Kidney (tissue), 14 donors: ENCODE measurements around the gene CEP72. TPM values are rescaled to one million over a fixed set of nuclear protein-coding genes. Genes with fewer than 3 reads are reported as not detected.

Source experiments
- DNase-seq, 5 donors: peaks; one replicate each; pipeline ENCODE4 v3.0.0-alpha.2; 2013 to 2020
- FAIRE-seq: peaks from 2 replicates; lab custom pipeline; 2012; peaks lifted over from hg19 to GRCh38; lab: Jason Lieb, UNC
- H3K27ac ChIP-seq, 2 donors: one replicate each; pipeline ENCODE4 v1.7.0; 2013; ENCODE audit warnings: low read depth in 2 of 2, low read length in 2 of 2, inconsistent platforms in 1 of 2
- H3K27me3 ChIP-seq: one replicate; pipeline ENCODE4 v1.7.1; 2013; ENCODE audit warnings: low read length, inconsistent platforms; ENCODE audit not compliant: control insufficient read depth, insufficient read depth
- H3K36me3 ChIP-seq, 3 donors: one replicate each; pipeline versions ENCODE4 v1.7.0 to v1.7.1; 2013; ENCODE audit warnings: low read length in 3 of 3, control low read depth in 1 of 3, inconsistent platforms in 1 of 3; ENCODE audit not compliant: insufficient read depth in 3 of 3, control insufficient read depth in 2 of 3
- H3K4me1 ChIP-seq, 3 donors: one replicate each; pipeline versions ENCODE4 v1.7.0 to v1.7.1; 2013; ENCODE audit warnings: low read length in 3 of 3, inconsistent platforms in 1 of 3, low read depth in 1 of 3; ENCODE audit not compliant: control insufficient read depth in 2 of 3, insufficient read depth in 2 of 3
- H3K4me3 ChIP-seq, 3 donors: one replicate each; pipeline versions ENCODE4 v1.7.0 to v1.8.1; 2013; ENCODE audit warnings: low read length in 3 of 3, control low read depth in 1 of 3, inconsistent platforms in 1 of 3
- H3K9ac ChIP-seq, 3 donors: one replicate each; pipeline versions ENCODE4 v1.7.0 to v1.7.1; 2013; ENCODE audit warnings: low read length in 3 of 3, control low read depth in 1 of 3, inconsistent platforms in 1 of 3
- H3K9me3 ChIP-seq, 3 donors: one replicate each; pipeline versions ENCODE4 v1.7.0 to v1.7.1; 2013; ENCODE audit warnings: low read length in 3 of 3, control low read depth in 1 of 3, inconsistent platforms in 1 of 3; ENCODE audit not compliant: control insufficient read depth in 2 of 3, insufficient read depth in 1 of 3
- CTCF ChIP-seq: IDR thresholded peaks from 3 replicates; pipeline ENCODE4 v1.5.1; 2012; ENCODE audit warnings: mild to moderate bottlenecking, moderate library complexity, borderline replicate concordance; ENCODE audit not compliant: insufficient read depth; ENCODE audit errors: extremely low read depth
- intact Hi-C: fragments of 100-400 bp; cut with DNase I; formaldehyde crosslinking; loops from one replicate; pipeline ENCODE4 v1.11.1; 2022
- polyA plus RNA-seq: library from polyadenylated mRNA; stranded (reverse); fragments of 350-450 nt; fragmentation: Illumina TruSeq; extraction: RNeasy Lipid Tissue Mini Kit (QIAGEN cat#74804); gene quantifications from one replicate; pipeline ENCODE4 v1.2.3, GENCODE V29; 2014; ENCODE audit warnings: low read depth, low replicate concordance; ENCODE audit not compliant: insufficient read depth
- total RNA-seq: library from RNA; stranded (reverse); fragmentation: NEBNext Ultra II Directional; extraction: Animal tissue kit (Norgen Biotek cat#: 25700); gene quantifications from one replicate; pipeline ENCODE4 v1.2.1, GENCODE V29; 2021
- donor health status: control.
- donor health status: control.
- donor health status: control.
- donor health status: control.
- donor health status: control.
- donor health status: DM: yes; HTN: yes; CAD: no.
- donor health status: Normal renal cell carcinoma (clear cell type).

Gene CEP72
- total and polyA plus RNA-seq, 2 donors from 2014 or later, result 1.1 to 7.8 TPM

GRCh38 chr5:600886-601541 lies 11.1 kb upstream of the CEP72 start:
- Histone ChIP-seq H3K9me3 (no peaks in the 10 kb centered on the region), H3K27me3 (no peaks in the 10 kb centered on the region), H3K4me3 (no peak overlapping the region), H3K36me3 (no peaks in the 10 kb centered on the region), H3K9ac (no peak overlapping the region), H3K27ac (no peak overlapping the region), H3K4me1 (no peaks in the 10 kb centered on the region)
- intact Hi-C loops, result no loop called here
- FAIRE-seq (no peak), DNase-seq (peak in 1 of 5 donors; percentile 35)
- TF ChIP-seq CTCF, result no peak

GRCh38 chr5:601771-602465 lies 10.2 kb upstream of the CEP72 start:
- Histone ChIP-seq H3K36me3 (no peaks in the 10 kb centered on the region), H3K9me3 (no peaks in the 10 kb centered on the region), H3K4me1 (no peaks in the 10 kb centered on the region), H3K27me3 (no peaks in the 10 kb centered on the region), H3K4me3 (no peak overlapping the region), H3K9ac (no peak overlapping the region), H3K27ac (no peak overlapping the region)
- no peak for FAIRE-seq
- intact Hi-C loops, result no loop called here
- DNase-seq, result peak in 1 of 5 donors; percentile 25
- no peak for TF ChIP-seq CTCF

- H3K9me3 ChIP-seq, result no peaks in the 10 kb centered on the region
- DNase-seq (peak in 1 of 5 donors; percentile 17), FAIRE-seq (no peak)
- no peaks in the 10 kb centered on the region for H3K36me3 ChIP-seq
- TF ChIP-seq CTCF, result no peak
- intact Hi-C loops, result no loop called here
- no peak overlapping the region for H3K27ac ChIP-seq
- H3K9ac ChIP-seq, result no peak overlapping the region
- no peaks in the 10 kb centered on the region for H3K4me1 ChIP-seq
- H3K27me3 ChIP-seq, result no peaks in the 10 kb centered on the region
- no peak overlapping the region for H3K4me3 ChIP-seq
These were observed 9.6 kb upstream of the CEP72 start for GRCh38 chr5:602466-603035.
